H1 (cell line): ENCODE data around the gene PCDH9. TPM values are rescaled to one million over a fixed set of nuclear protein-coding genes. Genes with fewer than 3 reads are reported as not detected.

Experiments used
- CTCF ChIA-PET: fragments of 300-600 bp; sonication (Branson Sonifier 250); formaldehyde crosslinking; loops from one replicate; lab custom pipeline; 2021; ENCODE audit not compliant: partially characterized antibody; lab: Charles Lee
- POLR2A ChIA-PET: fragments of 300-600 bp; sonication (Branson Sonifier 250); formaldehyde crosslinking; loops from one replicate; lab custom pipeline; 2021; ENCODE audit warnings: inconsistent platforms; ENCODE audit not compliant: partially characterized antibody; lab: Charles Lee
- DNase-seq, 2 experiments: peaks; one replicate each; pipeline versions ENCODE4 v3.0.0 to v3.0.0-alpha.2; 2010 to 2022; ENCODE audit warnings: low spot score in 2 of 2, low read depth in 1 of 2, mixed read lengths in 1 of 2
- FAIRE-seq: peaks from 2 replicates; lab custom pipeline; 2011; peaks lifted over from hg19 to GRCh38; lab: Jason Lieb, UNC
- H2AFZ ChIP-seq: 2 replicates; pipeline ENCODE4 v1.8.1; 2012; ENCODE audit warnings: low read length, inconsistent platforms
- H2AK5ac ChIP-seq: 2 replicates; pipeline ENCODE4 v1.6.1; 2013; ENCODE audit warnings: low read depth, low read length
- H2BK120ac ChIP-seq: replicated peaks from 2 replicates; pipeline ENCODE3; 2013; ENCODE audit warnings: low read depth, low read length, inconsistent platforms
- H2BK12ac ChIP-seq: 2 replicates; pipeline ENCODE4 v1.6.1; 2013; ENCODE audit warnings: low read depth, low read length
- H2BK15ac ChIP-seq: 2 replicates; pipeline ENCODE4 v1.6.1; 2013; ENCODE audit warnings: low read length
- H2BK20ac ChIP-seq: 2 replicates; pipeline ENCODE4 v1.6.1; 2013; ENCODE audit warnings: low read length
- H2BK5ac ChIP-seq: 2 replicates; pipeline ENCODE4 v1.6.1; 2013; ENCODE audit warnings: low read depth, low read length
- H3K14ac ChIP-seq: 2 replicates; pipeline ENCODE4 v1.6.1; 2013; ENCODE audit warnings: inconsistent platforms; ENCODE audit not compliant: insufficient read length
- H3K18ac ChIP-seq: 2 replicates; pipeline ENCODE4 v1.6.1; 2013; ENCODE audit warnings: low read length; ENCODE audit errors: extremely low read depth
- H3K23ac ChIP-seq: 2 replicates; pipeline ENCODE4 v1.6.1; 2013; ENCODE audit warnings: inconsistent platforms; ENCODE audit not compliant: insufficient read length
- H3K23me2 ChIP-seq: 2 replicates; pipeline ENCODE4 v1.6.1; 2013; ENCODE audit warnings: low read depth, low read length
- H3K27ac ChIP-seq: 2 replicates; pipeline ENCODE4 v1.6.1; 2011; ENCODE audit warnings: low read depth, low read length, inconsistent platforms
- H3K27me3 ChIP-seq, 4 experiments: replicated peaks in 1 of 4; 1 replicate in 1 of 4; 2 replicates in 3 of 4; pipeline versions ENCODE4 v1.6.1 to v1.8.1; 2011 to 2013; ENCODE audit warnings: low read length in 3 of 4, mild to moderate bottlenecking in 3 of 4, inconsistent platforms in 2 of 4, mixed read lengths in 2 of 4, moderate library complexity in 1 of 4; ENCODE audit not compliant: control insufficient read depth in 3 of 4, insufficient read depth in 3 of 4; ENCODE audit errors: extremely low read depth in 1 of 4
- H3K36me3 ChIP-seq, 4 experiments: 2 replicates each; pipeline versions ENCODE4 v1.6.1 to v1.8.1; 2011 to 2013; ENCODE audit warnings: mild to moderate bottlenecking in 4 of 4, low read length in 3 of 4, moderate library complexity in 2 of 4, control low read depth in 1 of 4, inconsistent platforms in 1 of 4; ENCODE audit not compliant: insufficient read depth in 4 of 4, control insufficient read depth in 2 of 4
- H3K4ac ChIP-seq: replicated peaks from 2 replicates; pipeline ENCODE3; 2013; ENCODE audit warnings: low read length, low read depth, mixed read lengths, inconsistent platforms; ENCODE audit not compliant: insufficient read length
- H3K4me1 ChIP-seq, 4 experiments: replicated peaks in 1 of 4; 1 replicate in 1 of 4; 2 replicates in 3 of 4; pipeline versions ENCODE4 v1.6.1 to v1.8.1; 2011 to 2013; ENCODE audit warnings: low read length in 3 of 4, inconsistent platforms in 2 of 4, mixed read lengths in 1 of 4; ENCODE audit not compliant: insufficient read depth in 4 of 4, control insufficient read depth in 3 of 4
- H3K4me2 ChIP-seq, 2 experiments: 2 replicates each; pipeline versions ENCODE4 v1.6.1 to v1.8.1; 2011 to 2013; ENCODE audit warnings: low read depth in 2 of 2, low read length in 2 of 2, control low read depth in 1 of 2, inconsistent platforms in 1 of 2, mild to moderate bottlenecking in 1 of 2; ENCODE audit not compliant: insufficient read depth in 1 of 2
- H3K4me3 ChIP-seq, 4 experiments: fragments of 200-600, 300-600 bp in 1 of 4; sonication (generic), shearing (Covaris generic), sonication (Bioruptor Twin) in 1 of 4; 2 replicates each; pipeline versions ENCODE4 v1.5.1 to v1.8.1; 2011 to 2016; ENCODE audit warnings: low read length in 4 of 4, low read depth in 3 of 4, control low read depth in 2 of 4, inconsistent platforms in 2 of 4, mild to moderate bottlenecking in 2 of 4, mixed read lengths in 1 of 4, moderate library complexity in 1 of 4; ENCODE audit not compliant: insufficient read depth in 2 of 4; ENCODE audit errors: extremely low read depth in 1 of 4
- H3K56ac ChIP-seq: replicated peaks from 2 replicates; pipeline ENCODE3; 2013; ENCODE audit warnings: low read depth, mild to moderate bottlenecking, mixed read lengths, low read length, inconsistent platforms; ENCODE audit not compliant: insufficient read length
- H3K79me1 ChIP-seq: 2 replicates; pipeline ENCODE4 v1.6.1; 2013; ENCODE audit warnings: low read depth, low read length, control low read depth
- H3K79me2 ChIP-seq, 2 experiments: 2 replicates each; pipeline versions ENCODE4 v1.6.1 to v1.8.1; 2012 to 2013; ENCODE audit warnings: low read length in 2 of 2, mild to moderate bottlenecking in 2 of 2, inconsistent platforms in 1 of 2; ENCODE audit not compliant: insufficient read depth in 2 of 2, control insufficient read depth in 1 of 2
- H3K9ac ChIP-seq, 4 experiments: replicated peaks in 1 of 4; 1 replicate in 1 of 4; 2 replicates in 3 of 4; pipeline versions ENCODE4 v1.6.1 to v1.8.1; 2011 to 2013; ENCODE audit warnings: low read depth in 3 of 4, low read length in 3 of 4, control low read depth in 2 of 4, mild to moderate bottlenecking in 2 of 4, moderate library complexity in 2 of 4, inconsistent platforms in 1 of 4; ENCODE audit errors: extremely low read depth in 1 of 4
- H3K9me3 ChIP-seq, 2 experiments: 2 replicates each; pipeline versions ENCODE4 v1.6.1 to v1.8.1; 2012 to 2013; ENCODE audit warnings: mild to moderate bottlenecking in 2 of 2, moderate library complexity in 2 of 2, control low read depth in 1 of 2, inconsistent platforms in 1 of 2, low read depth in 1 of 2, low read length in 1 of 2, mixed read lengths in 1 of 2; ENCODE audit not compliant: insufficient read depth in 2 of 2
- H4K20me1 ChIP-seq, 2 experiments: replicated peaks in 1 of 2; 2 replicates each; pipeline versions ENCODE3 to v1.8.1; 2011 to 2013; ENCODE audit warnings: inconsistent platforms in 2 of 2, low read length in 2 of 2, mild to moderate bottlenecking in 1 of 2; ENCODE audit not compliant: insufficient read depth in 2 of 2, control insufficient read depth in 1 of 2
- H4K5ac ChIP-seq: 2 replicates; pipeline ENCODE4 v1.6.1; 2013; ENCODE audit warnings: low read length, low read depth, mixed read lengths, inconsistent platforms; ENCODE audit not compliant: insufficient read length
- H4K8ac ChIP-seq: 2 replicates; pipeline ENCODE4 v1.8.0; 2013; ENCODE audit warnings: mild to moderate bottlenecking, moderate library complexity, low read length, inconsistent platforms; ENCODE audit not compliant: insufficient read depth; ENCODE audit errors: extremely low read depth
- H4K91ac ChIP-seq: replicated peaks from 2 replicates; pipeline ENCODE3; 2013; ENCODE audit warnings: low read length, mixed read lengths, inconsistent platforms; ENCODE audit not compliant: insufficient read length
- E2F6 ChIP-seq: IDR thresholded peaks from 2 replicates; pipeline ENCODE4 v1.6.1; 2012; ENCODE audit warnings: inconsistent platforms
- KDM1A ChIP-seq: fragments of 200-600, 300-600 bp; sonication (generic); IDR thresholded peaks from 2 replicates; pipeline ENCODE4 v1.7.1; 2016; ENCODE audit warnings: mild to moderate bottlenecking, low read length, borderline replicate concordance
- POLR2AphosphoS5 ChIP-seq: IDR thresholded peaks from 2 replicates; pipeline ENCODE4 v1.6.1; 2011; ENCODE audit warnings: low read depth, low read length
- RBBP5 ChIP-seq: IDR thresholded peaks from 2 replicates; pipeline ENCODE4 v1.7.1; 2012; ENCODE audit warnings: low read depth, mild to moderate bottlenecking, inconsistent platforms, low read length, moderate library complexity, borderline replicate concordance
- RFX5 ChIP-seq: IDR thresholded peaks from 2 replicates; pipeline ENCODE4 v1.6.1; 2011; ENCODE audit warnings: low read depth, low read length, improper control_type of control experiment, borderline replicate concordance
- SP4 ChIP-seq: IDR thresholded peaks from 2 replicates; pipeline ENCODE4 v1.6.1; 2012; ENCODE audit warnings: low read length, inconsistent platforms
- whole genome bisulfite sequencing, 2 experiments: shearing (Covaris generic) in 1 of 2; methylation state at CpG; one replicate each; pipeline versions ENCODE4 v1.1.6 to v1.1.7; 2013 to 2015; ENCODE audit warnings: low lambda C conversion rate in 2 of 2, mixed read lengths in 2 of 2, inconsistent platforms in 1 of 2, low coverage in 1 of 2, missing lambda C conversion rate in 1 of 2; ENCODE audit not compliant: insufficient replicate concordance in 2 of 2, insufficient coverage in 1 of 2, insufficient read length in 1 of 2; ENCODE audit errors: extremely low coverage in 1 of 2, missing lambda C conversion rate in 1 of 2; 5-methylcytosine and 5-hydroxymethylcytosine counted together
- polyA plus RNA-seq, 7 experiments: library from polyadenylated mRNA; depleted of rRNA in 3 of 7; stranded (reverse) in 5 of 7; unstranded in 2 of 7; fragments of >200 nt in 5 of 7; fragments of 200-250 nt in 2 of 7; gene quantifications; 1 replicate in 5 of 7; 2 replicates in 1 of 7; 4 replicates in 1 of 7; pipeline versions ENCODE4 v1.2.1 to v1.2.3, GENCODE V29; 2011 to 2013; ENCODE audit warnings: missing spikeins in 2 of 7, mixed read lengths in 2 of 7
- total RNA-seq: library from RNA; stranded (reverse); fragmentation: NEBNext Ultra II Directional; extraction: Animal tissue kit (Norgen Biotek cat#: 25700); gene quantifications from 2 replicates; pipeline ENCODE4 v1.2.1, GENCODE V29; 2021
- TF ChIP-seq, protein P1 (sequence below): IDR thresholded peaks from 2 replicates; pipeline ENCODE4 v1.6.1; 2012; ENCODE audit warnings: low read length, inconsistent platforms

PCDH9 gene
- total and polyA plus RNA-seq, 2 of the 8 experiments (the other 6 are each of a cell fraction or from before 2014, with no cell fraction given), result 0.12 to 0.60 TPM

- Histone ChIP-seq H4K5ac (no peak overlapping the region), H3K9ac (no peak overlapping the region), H3K4me3 (no peak overlapping the region), H3K79me1 (no peaks in the 10 kb centered on the region), H3K4me1 (no peaks in the 10 kb centered on the region), H4K8ac (no peak overlapping the region), H3K4ac (no peak overlapping the region), H4K20me1 (no peaks in the 10 kb centered on the region), H2AK5ac (no peak overlapping the region), H3K18ac (no peak overlapping the region), H3K23me2 (no peaks in the 10 kb centered on the region), H2AFZ (no peak overlapping the region), H3K14ac (no peak overlapping the region), H4K91ac (no peak overlapping the region), H3K23ac (no peak overlapping the region), H3K27me3 (no peaks in the 10 kb centered on the region), H3K27ac (no peak overlapping the region), H3K36me3 (no peaks in the 10 kb centered on the region), H3K9me3 (no peaks in the 10 kb centered on the region), H2BK15ac (no peak overlapping the region), H3K4me2 (no peak overlapping the region), H2BK5ac (no peak overlapping the region), H3K56ac (no peak overlapping the region), H2BK12ac (no peak overlapping the region), H2BK20ac (no peak overlapping the region), H2BK120ac (no peak overlapping the region), H3K79me2 (no peaks in the 10 kb centered on the region)
- CTCF ChIA-PET, result no interaction called here
- WGBS, 2 experiments, result 89% methylated on average over 7 of the region's 7 CpGs; no CpG with 5 or more reads in 1 of the 2 experiments
- FAIRE-seq (no peak), DNase-seq (no peak)
- POLR2A ChIA-PET, result no interaction called here
- TF ChIP-seq E2F6, result no peak
- TF ChIP-seq KDM1A, result no peak
- no peak for TF ChIP-seq SP4
- no peak for TF ChIP-seq RFX5
- TF ChIP-seq POLR2AphosphoS5, result no peak
- TF ChIP-seq, protein P1, sequence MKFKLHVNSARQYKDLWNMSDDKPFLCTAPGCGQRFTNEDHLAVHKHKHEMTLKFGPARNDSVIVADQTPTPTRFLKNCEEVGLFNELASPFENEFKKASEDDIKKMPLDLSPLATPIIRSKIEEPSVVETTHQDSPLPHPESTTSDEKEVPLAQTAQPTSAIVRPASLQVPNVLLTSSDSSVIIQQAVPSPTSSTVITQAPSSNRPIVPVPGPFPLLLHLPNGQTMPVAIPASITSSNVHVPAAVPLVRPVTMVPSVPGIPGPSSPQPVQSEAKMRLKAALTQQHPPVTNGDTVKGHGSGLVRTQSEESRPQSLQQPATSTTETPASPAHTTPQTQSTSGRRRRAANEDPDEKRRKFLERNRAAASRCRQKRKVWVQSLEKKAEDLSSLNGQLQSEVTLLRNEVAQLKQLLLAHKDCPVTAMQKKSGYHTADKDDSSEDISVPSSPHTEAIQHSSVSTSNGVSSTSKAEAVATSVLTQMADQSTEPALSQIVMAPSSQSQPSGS, result no peak
- no peak for TF ChIP-seq RBBP5
These were observed 130.6 kb downstream of the PCDH9 start for GRCh38 chr13:67099494-67099893.
